Bronchial smooth muscle cell (primary cell): ENCODE results near the gene ESRRB. TPM values are rescaled to one million over a fixed set of nuclear protein-coding genes. Genes with fewer than 3 reads are reported as not detected.

Experiments
- total RNA-seq: library from RNA; depleted of rRNA; stranded (reverse); fragments of >200 nt; gene quantifications from 2 replicates; pipeline ENCODE4 v1.2.1, GENCODE V29; 2014

ESRRB gene
- total RNA-seq: under 0.01 TPM in 1 of 2 replicates, not detected in the other

GRCh38 chr14:76375947-76376404 is at the start of gene ESRRB:
Gene ESRRB (plus strand): TSS chr14:76376137. CDS start chr14:76376402, 265 bp downstream.

Other genes with a start within 250 kb of the ESRRB start
- gene GPATCH2L, start 224.2 kb upstream of the ESRRB start, total RNA-seq: 44.4 and 64.7 TPM in 2 replicates